Endodermal cell (in vitro differentiated cells): ENCODE data around the gene MYCBPAP. TPM values are rescaled to one million over a fixed set of nuclear protein-coding genes. Genes with fewer than 3 reads are reported as not detected.

Source experiments
- DNase-seq: peaks from one replicate; pipeline ENCODE4 v3.0.0-alpha.2; 2017
- H3K27ac ChIP-seq: 2 replicates; pipeline ENCODE4 v1.5.1; 2013; ENCODE audit warnings: mild to moderate bottlenecking, low read depth, low read length, moderate library complexity
- H3K27me3 ChIP-seq: 2 replicates; pipeline ENCODE4 v1.6.1; 2013; ENCODE audit warnings: mild to moderate bottlenecking, low read length, moderate library complexity; ENCODE audit not compliant: insufficient read depth, control insufficient read depth, poor library complexity, severe bottlenecking
- H3K36me3 ChIP-seq: 2 replicates; pipeline ENCODE4 v1.7.0; 2013; ENCODE audit warnings: mild to moderate bottlenecking, low read length, moderate library complexity; ENCODE audit not compliant: control insufficient read depth, insufficient read depth
- H3K4me1 ChIP-seq: one replicate; pipeline ENCODE4 v1.7.0; 2013; ENCODE audit warnings: low read length; ENCODE audit not compliant: control insufficient read depth, insufficient read depth
- H3K4me3 ChIP-seq: 2 replicates; pipeline ENCODE4 v1.5.1; 2013; ENCODE audit warnings: mild to moderate bottlenecking, low read length, moderate library complexity
- H3K9ac ChIP-seq: 2 replicates; pipeline ENCODE4 v1.6.1; 2013; ENCODE audit warnings: mild to moderate bottlenecking, low read length, moderate library complexity; ENCODE audit not compliant: poor library complexity, severe bottlenecking; ENCODE audit errors: extremely low read depth
- H3K9me3 ChIP-seq: 2 replicates; pipeline ENCODE4 v1.6.1; 2013; ENCODE audit warnings: mild to moderate bottlenecking, low read length, moderate library complexity; ENCODE audit not compliant: control insufficient read depth
- H3K27ac Mint-ChIP-seq: 2 replicates; pipeline ENCODE4 v1.8.0; 2020; ENCODE audit warnings: mixed read lengths
- H3K27me3 Mint-ChIP-seq: 2 replicates; pipeline ENCODE4 v1.8.0; 2021; ENCODE audit warnings: mild to moderate bottlenecking, mixed read lengths; ENCODE audit not compliant: insufficient read depth
- H3K36me3 Mint-ChIP-seq: 2 replicates; pipeline ENCODE4 v1.8.0; 2020; ENCODE audit warnings: low read depth, mixed read lengths
- H3K4me1 Mint-ChIP-seq: 2 replicates; pipeline ENCODE4 v1.8.0; 2020; ENCODE audit warnings: mixed read lengths
- H3K4me3 Mint-ChIP-seq: 2 replicates; pipeline ENCODE4 v1.8.0; 2020; ENCODE audit warnings: mild to moderate bottlenecking, moderate library complexity, mixed read lengths
- H3K9me3 Mint-ChIP-seq: 2 replicates; pipeline ENCODE4 v1.8.0; 2020; ENCODE audit warnings: mild to moderate bottlenecking, mixed read lengths
- WGBS, 2 experiments: methylation state at CpG; one replicate each; pipeline versions ENCODE4 v1.1.5 to v1.1.7; 2013; ENCODE audit warnings: missing lambda C conversion rate in 2 of 2, mixed read lengths in 1 of 2; ENCODE audit not compliant: insufficient coverage in 1 of 2, insufficient read length in 1 of 2; 5-methylcytosine and 5-hydroxymethylcytosine counted together
- total RNA-seq, 2 donors: library from RNA; stranded (reverse); fragmentation: NEBNext Ultra II Directional in 1 of 2; extraction: Animal tissue kit (Norgen Biotek cat#: 25700) in 1 of 2; gene quantifications; 2 replicates in 1 of 2; 3 replicates in 1 of 2; pipeline ENCODE4 v1.2.1, GENCODE V29; 2021
- TF ChIP-seq, protein P1 (sequence below): fragments of 200-600 bp; sonication (generic); conservative IDR thresholded peaks from 2 replicates; pipeline ENCODE4 v1.5.0; 2021; ENCODE audit warnings: antibody characterized with exemption, mild to moderate bottlenecking

Gene MYCBPAP
- total RNA-seq, 2 donors from 2014 or later = 3.5 to 7.1 TPM

DNA sequence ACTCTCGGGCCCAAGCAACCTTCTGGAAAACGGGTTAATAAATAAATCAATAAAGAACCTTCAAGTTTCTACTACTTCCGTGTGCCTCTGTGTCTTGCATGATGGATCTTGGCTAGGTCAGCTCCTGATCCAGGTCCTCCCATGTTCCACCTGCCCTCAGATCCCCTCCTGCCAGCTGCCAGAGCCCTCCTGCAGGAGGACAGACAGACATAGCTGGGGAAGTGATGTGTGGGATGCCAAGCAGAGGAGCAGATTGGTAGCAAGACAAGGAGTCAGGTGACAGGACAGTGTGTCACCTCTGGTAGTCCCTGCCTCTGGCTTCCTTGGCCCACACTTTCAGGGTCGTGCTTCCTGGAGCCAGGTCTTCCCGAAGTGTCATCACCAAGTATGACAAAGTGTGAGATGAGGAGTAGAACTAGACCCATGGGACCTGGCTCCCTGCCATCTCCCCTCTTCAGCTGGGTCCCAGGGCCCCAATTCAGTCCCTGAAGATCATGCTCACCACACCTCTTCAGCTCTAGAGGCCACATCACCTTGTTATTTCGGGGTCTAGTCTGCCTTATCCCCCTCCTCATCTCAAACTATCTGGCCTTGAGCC, 23.3 kb downstream of the MYCBPAP start:
- Histone ChIP-seq H3K4me3 (no peak overlapping the region), H3K9ac (no peak overlapping the region), H3K27ac (no peak overlapping the region), H3K27me3 (peaks cover 45% of the 10 kb centered on the region), H3K36me3 (no peaks in the 10 kb centered on the region), H3K4me1 (peaks cover 3% of the 10 kb centered on the region), H3K9me3 (no peaks in the 10 kb centered on the region)
- no peak overlapping the region for H3K4me3 Mint-ChIP-seq
- 94 to 100% methylated on average over 3 to 6 of the region's 6 CpGs for WGBS, 2 experiments
- TF ChIP-seq, protein P1, sequence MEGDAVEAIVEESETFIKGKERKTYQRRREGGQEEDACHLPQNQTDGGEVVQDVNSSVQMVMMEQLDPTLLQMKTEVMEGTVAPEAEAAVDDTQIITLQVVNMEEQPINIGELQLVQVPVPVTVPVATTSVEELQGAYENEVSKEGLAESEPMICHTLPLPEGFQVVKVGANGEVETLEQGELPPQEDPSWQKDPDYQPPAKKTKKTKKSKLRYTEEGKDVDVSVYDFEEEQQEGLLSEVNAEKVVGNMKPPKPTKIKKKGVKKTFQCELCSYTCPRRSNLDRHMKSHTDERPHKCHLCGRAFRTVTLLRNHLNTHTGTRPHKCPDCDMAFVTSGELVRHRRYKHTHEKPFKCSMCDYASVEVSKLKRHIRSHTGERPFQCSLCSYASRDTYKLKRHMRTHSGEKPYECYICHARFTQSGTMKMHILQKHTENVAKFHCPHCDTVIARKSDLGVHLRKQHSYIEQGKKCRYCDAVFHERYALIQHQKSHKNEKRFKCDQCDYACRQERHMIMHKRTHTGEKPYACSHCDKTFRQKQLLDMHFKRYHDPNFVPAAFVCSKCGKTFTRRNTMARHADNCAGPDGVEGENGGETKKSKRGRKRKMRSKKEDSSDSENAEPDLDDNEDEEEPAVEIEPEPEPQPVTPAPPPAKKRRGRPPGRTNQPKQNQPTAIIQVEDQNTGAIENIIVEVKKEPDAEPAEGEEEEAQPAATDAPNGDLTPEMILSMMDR = no peak
- no peaks in the 10 kb centered on the region for H3K36me3 Mint-ChIP-seq
- no peaks in the 10 kb centered on the region for H3K9me3 Mint-ChIP-seq
- no peak overlapping the region for H3K27ac Mint-ChIP-seq
- no peak for DNase-seq
- H3K27me3 Mint-ChIP-seq = peaks cover 70% of the 10 kb centered on the region
- peaks cover 14% of the 10 kb centered on the region for H3K4me1 Mint-ChIP-seq

DNA sequence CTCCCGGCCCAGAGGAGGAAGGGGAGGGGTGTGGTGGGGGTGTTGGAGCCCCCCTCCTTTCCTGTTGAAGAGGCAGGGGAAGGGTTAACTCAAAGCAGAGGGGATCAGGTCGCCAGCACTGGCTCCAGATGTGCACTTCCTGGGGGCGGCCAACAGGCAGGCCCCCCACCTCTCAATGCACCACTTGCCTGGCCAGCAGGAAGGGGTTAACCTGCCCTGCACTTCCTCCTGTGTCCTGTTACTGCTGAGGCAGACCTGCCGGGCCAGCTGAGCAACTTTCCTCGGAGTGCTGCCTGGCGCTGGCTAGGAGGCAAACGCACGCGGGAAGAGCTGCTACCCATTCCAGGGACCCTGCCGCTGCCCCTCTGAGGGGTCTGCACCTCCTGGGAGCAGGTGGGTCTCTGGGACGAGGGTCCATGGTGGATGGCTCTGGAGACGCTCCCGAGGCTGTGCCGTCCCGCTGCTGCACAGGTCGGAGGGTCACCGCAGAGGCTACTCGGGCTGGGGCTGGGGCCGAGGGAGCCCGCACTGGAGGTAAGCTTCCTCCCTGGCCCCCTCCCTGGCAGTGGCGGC, 24.3 kb downstream of the MYCBPAP start, which contains the start of gene EPN3:
Gene EPN3, plus strand, starts transcription at position 284 of the 573 bp plus-strand sequence. CDS start 3,822 bp downstream, outside the sequence.
- H3K9me3 Mint-ChIP-seq = no peaks in the 10 kb centered on the region
- peak; percentile 90 for DNase-seq
- H3K9me3 ChIP-seq = no peaks in the 10 kb centered on the region
- peak within 1 kb of the TSS; percentile 11 for H3K9ac ChIP-seq
- peaks cover 14% of the 10 kb centered on the region for H3K4me1 Mint-ChIP-seq
- H3K27ac ChIP-seq = no peak within 1 kb of the TSS
- no peak within 1 kb of the TSS for H3K27ac Mint-ChIP-seq
- H3K36me3 ChIP-seq = no peaks in the 10 kb centered on the region
- peaks cover 72% of the 10 kb centered on the region for H3K27me3 Mint-ChIP-seq
- peaks cover 45% of the 10 kb centered on the region for H3K27me3 ChIP-seq
- 2 to 10% methylated on average over 12 to 21 of the region's 21 CpGs for WGBS, 2 experiments
- H3K4me3 Mint-ChIP-seq = peak within 1 kb of the TSS; percentile 48
- peaks cover 3% of the 10 kb centered on the region for H3K4me1 ChIP-seq
- TF ChIP-seq, protein P1 = no peak
- peak within 1 kb of the TSS; percentile 67 for H3K4me3 ChIP-seq
- no peaks in the 10 kb centered on the region for H3K36me3 Mint-ChIP-seq

DNA sequence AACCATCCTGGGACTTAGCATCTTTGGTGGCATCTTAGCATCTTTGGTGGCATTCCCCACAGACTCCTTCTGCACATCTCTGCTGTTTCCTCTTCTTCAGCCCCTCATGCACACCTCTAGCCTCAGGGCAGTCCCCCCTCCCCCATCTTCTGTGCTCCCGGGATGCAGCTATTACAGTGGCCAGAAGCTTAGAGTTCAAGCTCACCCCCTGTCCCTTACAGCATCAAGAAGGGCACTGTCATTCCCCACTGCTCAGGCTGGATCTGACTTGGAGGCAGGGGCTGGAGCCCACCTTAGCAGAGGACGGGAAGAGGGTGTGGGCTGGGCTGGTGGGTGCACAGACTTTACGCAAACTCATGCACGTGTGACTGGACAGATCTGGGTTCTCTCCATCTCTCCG, 24.9 kb downstream of the MYCBPAP start:
- H3K27me3 ChIP-seq = peaks cover 45% of the 10 kb centered on the region
- 30 to 39% methylated on average over 2 to 5 of the region's 5 CpGs for WGBS, 2 experiments
- no peaks in the 10 kb centered on the region for H3K36me3 ChIP-seq
- H3K4me3 Mint-ChIP-seq = peak overlapping the region; percentile 48
- no peak overlapping the region for H3K4me3 ChIP-seq
- no peak overlapping the region for H3K9ac ChIP-seq
- no peak overlapping the region for H3K27ac ChIP-seq
- H3K9me3 Mint-ChIP-seq = no peaks in the 10 kb centered on the region
- H3K27ac Mint-ChIP-seq = no peak overlapping the region
- no peaks in the 10 kb centered on the region for H3K9me3 ChIP-seq
- H3K4me1 ChIP-seq = peaks cover 3% of the 10 kb centered on the region
- TF ChIP-seq, protein P1 = no peak
- no peaks in the 10 kb centered on the region for H3K36me3 Mint-ChIP-seq
- peaks cover 14% of the 10 kb centered on the region for H3K4me1 Mint-ChIP-seq
- peaks cover 70% of the 10 kb centered on the region for H3K27me3 Mint-ChIP-seq
- no peak for DNase-seq
